ENCODE measurements around the gene HPCAL1.

- TF ChIP-seq CTCF (IDR thresholded peaks at IDR 0.05; ENCODE audit: control extremely low read depth in 1 of 3, insufficient read depth in 1 of 3, low read depth in 1 of 3, low read length in 3 of 3) (no peak), KDM4A (IDR thresholded peaks at IDR 0.05; ENCODE audit: low read depth, low read length, severe bottlenecking) (no peak), HDAC2 (IDR thresholded peaks at IDR 0.05; ENCODE audit: borderline replicate concordance in 1 of 2, low read depth in 2 of 2, low read length in 2 of 2) (no peak), CHD2 (IDR thresholded peaks at IDR 0.05; ENCODE audit: low read length) (no peak), FOSL1 (IDR thresholded peaks at IDR 0.05; ENCODE audit: insufficient read depth, low read depth, low read length) (no peak), JUND (IDR thresholded peaks at IDR 0.05; ENCODE audit: low read length) (no peak), BCL11A (IDR thresholded peaks at IDR 0.05; ENCODE audit: low read depth in 2 of 2, low read length in 2 of 2) (no peak), POU5F1 (IDR thresholded peaks at IDR 0.05; ENCODE audit: low read depth, low read length) (no peak), SRF (IDR thresholded peaks at IDR 0.05; ENCODE audit: low read depth, low read length) (no peak), POLR2AphosphoS5 (IDR thresholded peaks at IDR 0.05; ENCODE audit: low read depth, low read length) (no peak)
Observed at GRCh38 chr2:10296142-10296541, 6.6 kb upstream of the HPCAL1 start.
